HG03064 (cell line): ENCODE results near the gene BMP6.
"Not testable (repeated sequence)": the region's sequence is repeated elsewhere in the genome, so short reads cannot be mapped to it uniquely, and the experiment has no call there.

Experiments used
- ATAC-seq: cut with Tn5 transposase; IDR thresholded peaks from one replicate; pipeline ENCODE4 v1.9.1; 2021; ENCODE audit warnings: low read depth; ENCODE audit not compliant: unreplicated experiment

The BMP6 gene

DNA sequence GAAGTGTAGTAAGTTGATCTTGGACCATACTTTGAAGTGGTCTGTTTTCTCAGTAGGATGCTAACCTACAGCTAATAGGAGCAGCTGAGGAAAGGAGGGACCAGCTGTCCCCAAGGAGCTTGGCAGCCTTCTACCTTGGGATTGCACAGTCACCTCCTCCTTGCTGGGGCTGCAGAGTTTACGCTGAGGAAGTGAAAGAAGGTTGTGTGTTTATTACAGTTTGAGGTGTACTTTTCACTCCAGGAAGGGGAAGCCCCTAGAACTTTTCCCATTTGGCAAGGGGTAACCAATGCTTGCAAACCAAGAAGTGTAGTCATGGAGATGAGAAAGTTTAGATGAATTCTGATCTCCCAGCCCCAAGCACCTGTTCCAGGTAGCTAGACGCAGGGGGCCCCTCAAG lies 58.8 kb downstream of the BMP6 start:
- ATAC-seq: no peak

DNA sequence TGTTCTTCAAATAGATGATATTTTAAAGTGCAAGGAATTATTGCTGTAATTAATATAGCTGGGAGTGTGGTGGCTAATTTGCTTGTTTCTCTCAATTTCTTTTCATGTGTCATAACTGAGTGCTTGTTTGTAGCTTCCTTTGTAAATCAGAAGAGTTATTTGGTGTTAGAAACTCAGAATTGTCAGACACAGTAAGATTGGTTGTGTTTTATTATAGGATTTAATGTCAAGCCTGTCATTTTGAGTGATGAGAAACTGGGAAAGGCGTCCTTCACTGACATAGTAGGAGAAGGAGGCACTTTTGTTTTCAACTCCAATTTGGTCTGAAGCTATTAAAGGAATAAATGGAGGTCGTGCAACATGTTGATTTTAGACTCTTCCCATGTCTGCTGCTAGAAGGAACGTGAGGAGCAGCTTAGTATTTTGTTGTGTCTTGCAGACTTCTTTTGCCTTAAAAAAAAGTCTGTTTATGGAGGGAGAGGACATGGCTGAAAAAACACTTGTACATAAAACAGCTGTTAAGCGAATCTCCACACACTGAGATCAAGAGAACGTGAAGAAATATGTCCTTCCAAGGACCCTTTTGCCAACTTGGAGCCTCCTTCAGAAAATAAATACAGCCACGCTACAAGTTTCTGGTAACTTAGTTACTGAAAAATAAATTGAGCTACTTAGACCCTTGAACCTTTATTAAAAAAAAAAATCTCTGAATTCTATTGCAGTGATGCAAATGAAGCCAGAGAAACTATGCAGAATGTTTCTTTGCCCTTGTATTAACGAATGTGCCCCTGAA lies 59.5 kb downstream of the BMP6 start:
- ATAC-seq: no peak

DNA sequence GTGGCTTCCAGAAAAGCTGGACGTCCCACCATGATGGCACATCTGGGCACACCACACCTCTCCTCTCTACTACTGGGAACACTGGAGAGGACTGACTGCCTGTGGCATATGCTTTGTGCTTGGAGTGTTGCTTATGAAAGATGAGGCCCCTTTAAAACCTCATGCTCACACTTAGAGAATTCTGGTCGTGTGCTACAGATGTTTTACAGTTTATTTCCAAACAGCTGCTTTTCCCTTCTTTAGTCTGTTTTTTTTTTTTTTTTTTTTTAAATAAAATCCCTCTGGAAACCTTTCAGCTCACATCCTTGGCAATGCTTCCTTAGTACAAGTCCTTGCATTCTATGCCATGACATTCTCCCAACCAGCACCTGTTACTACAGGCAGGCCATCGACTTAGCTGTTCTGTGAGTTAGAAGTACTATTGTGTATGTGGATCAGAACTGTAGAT lies 60.3 kb downstream of the BMP6 start:
- ATAC-seq: no peak

DNA sequence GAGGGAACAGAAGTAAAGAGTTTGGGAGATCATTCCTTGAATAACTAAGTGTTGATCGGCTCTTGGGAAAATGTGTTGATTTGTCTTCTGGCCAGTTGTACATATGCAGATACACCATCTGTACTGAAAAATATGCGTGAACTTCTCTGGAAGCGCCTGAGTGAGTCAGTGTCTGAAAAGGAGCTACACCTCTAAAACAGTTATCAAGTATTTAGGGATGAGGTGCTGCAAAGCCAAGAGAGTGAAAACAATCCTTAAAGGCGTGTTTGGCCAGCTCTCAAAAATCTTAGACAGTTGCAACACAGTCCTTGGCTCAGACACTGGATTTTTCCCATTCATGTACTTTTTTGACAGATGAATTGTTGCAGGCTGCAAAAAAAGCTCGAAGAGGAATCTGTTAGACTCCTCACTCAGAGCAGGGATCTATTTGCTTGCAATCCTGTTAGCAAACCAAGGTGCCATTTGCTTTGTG lies 61.3 kb downstream of the BMP6 start:
- ATAC-seq: no peak

DNA sequence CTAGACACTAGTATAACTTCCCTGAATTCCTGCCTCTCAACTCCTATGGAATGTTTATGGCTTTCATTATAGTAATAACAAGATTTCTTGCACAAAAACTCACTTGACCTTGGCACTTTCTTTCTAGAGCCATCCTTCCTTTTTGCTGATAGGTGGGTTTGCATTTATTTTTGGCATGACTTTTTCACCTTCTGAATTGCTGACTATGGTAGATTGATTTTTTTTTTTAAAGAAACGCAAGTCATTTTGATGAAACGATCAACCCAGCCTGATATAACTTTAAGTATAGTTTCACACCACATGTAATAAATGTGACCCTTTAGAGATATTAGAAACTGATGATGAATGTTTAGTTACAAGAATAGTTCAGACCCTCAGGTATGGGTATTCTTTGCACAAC lies 61.8 kb downstream of the BMP6 start:
- no peak for ATAC-seq

DNA sequence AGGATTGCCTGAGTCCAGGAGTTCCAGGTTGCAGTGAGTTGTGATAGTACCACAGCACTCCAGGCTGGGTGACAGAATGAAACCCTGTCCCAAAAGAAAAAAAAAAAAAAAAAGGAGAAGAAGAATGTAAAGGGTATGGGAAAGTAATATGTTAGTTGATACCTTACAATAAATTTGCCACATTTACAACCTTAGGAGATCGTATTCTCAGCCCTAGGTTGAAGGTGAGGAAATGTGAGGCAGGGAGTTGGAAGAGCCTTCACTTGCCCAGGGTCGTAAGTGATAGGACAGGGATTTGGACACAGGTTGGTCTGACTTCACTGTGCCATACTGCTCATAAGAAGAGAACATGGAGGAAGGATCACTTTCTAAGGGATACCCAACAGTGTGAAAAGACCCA lies 68.6 kb downstream of the BMP6 start:
- ATAC-seq: no peak

DNA sequence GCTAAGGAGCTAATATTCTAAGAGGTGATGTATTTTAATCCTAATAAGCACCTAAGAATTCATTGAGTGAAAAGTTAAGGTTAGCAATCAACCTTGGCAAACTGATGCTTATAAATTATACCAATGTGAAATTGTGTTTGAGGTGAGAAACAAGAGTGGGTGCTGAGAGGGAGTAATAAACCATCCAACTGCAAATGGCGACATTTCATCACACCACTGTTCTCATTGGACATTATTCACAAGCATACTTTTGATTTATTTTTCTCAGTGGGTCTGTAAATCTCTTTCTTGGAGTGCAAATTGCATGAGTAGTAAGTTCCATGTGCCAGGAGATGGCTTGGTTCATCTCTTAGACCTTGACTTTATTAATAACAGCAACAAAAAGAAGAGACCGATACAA lies 71.5 kb downstream of the BMP6 start:
- no peak for ATAC-seq

DNA sequence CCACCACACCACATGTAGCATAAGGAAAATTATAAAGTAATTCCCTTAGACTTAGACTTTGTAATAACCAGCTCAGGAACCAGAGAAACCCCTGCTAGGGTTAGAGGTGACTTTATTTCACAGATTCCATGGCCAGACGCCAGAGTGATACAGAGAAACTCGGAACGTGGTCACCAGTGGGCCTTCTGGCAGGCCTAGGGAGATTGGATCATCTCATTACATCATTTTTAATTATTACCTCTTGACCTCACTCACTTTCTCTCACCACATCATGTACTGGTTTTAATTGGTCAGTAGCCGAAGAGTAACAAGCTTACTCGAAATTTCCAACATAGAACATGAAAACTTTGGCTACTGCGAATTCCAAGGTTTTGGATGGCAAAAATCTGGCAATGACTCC lies 72.9 kb downstream of the BMP6 start:
- ATAC-seq: no peak

DNA sequence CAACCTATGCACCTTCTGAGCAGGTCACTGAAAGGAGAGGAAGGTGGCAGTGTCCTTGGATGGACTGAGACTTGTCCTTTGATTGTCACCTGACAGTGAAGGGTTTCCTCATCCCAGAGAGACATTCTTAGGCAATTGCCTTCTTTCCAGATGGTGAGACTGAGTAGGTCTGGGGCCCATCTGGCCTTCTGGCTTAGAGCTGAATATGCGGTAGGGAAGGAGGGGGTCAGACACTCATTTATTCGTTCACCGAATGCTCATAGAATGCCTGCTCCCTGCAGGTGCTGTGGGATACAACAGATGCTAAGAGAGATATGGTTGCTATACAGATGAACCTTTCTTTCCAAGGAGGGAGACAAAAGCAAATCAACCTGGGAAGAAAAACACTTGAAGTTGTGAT lies 76.8 kb downstream of the BMP6 start:
- ATAC-seq: no peak

DNA sequence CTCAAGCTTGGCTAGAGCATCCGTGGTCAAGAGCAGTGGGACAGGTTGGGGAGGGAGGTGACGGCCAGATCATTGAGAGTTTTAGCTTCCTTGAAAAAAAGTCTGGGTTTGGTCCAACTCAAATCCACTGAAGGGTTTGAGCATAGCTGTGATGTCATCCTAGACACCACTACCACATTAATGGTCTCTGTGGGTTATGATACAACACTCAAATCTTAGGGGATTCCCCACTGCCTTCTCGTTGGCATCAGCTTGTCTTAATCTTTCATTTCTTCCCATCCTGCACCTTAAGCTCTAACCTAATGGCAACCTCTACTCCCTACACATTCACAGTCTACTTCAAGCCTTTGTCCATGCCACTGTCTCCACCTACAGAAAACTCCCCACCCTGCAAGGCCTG lies 77.3 kb downstream of the BMP6 start:
- ATAC-seq: no peak

DNA sequence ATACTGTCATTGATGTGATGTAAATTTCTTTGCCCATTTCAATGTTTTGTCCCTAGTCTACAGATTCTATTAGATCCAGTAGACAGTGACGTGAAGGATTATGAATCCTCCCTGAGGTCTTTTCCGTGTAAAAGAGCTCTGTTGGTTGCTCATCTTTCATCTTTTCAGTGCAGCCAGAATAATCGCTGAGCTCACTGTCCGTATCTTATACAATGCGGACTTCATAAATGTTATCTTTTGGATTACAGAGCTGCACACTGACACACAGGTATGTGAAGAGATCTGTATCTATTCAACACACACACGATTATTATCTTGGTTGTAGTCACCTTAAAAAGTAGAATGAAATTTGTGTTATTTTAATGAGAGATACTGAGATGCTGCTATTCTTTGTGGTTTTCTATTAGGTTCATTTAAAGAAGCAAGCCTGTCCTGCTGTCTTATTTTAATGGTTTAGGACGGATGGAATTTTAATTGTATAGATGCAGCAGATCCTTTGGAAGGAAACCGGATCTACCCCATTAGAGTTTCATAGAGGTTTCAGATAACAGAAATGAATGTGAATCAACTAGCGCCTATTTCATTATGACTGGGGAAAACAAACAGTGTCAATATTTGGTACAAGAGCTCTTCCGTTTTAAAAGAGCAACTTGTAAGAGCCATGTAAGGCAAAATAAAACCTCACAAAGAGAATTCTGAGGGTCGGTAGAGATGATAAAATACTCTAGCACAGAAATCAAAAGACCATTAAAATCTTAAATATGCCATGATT lies 79.4 kb downstream of the BMP6 start:
- ATAC-seq: no peak

DNA sequence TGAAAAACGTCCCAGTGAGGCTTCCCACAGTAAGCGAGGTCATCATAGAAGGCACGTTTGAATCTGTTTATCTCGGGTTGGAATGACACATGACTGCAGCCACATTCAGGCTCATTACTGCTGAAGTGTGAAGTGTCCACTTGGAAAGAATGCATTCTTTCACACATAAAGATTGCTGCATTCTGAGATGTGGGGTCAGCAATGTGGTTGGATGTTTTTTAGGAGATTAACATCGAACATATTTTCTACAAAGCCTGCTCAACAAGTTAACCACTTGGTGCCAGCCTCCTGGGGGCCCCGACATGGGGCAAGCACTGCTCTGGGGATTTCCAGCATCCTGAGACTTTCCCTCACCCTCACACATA lies 79.9 kb downstream of the BMP6 start:
- no peak for ATAC-seq

DNA sequence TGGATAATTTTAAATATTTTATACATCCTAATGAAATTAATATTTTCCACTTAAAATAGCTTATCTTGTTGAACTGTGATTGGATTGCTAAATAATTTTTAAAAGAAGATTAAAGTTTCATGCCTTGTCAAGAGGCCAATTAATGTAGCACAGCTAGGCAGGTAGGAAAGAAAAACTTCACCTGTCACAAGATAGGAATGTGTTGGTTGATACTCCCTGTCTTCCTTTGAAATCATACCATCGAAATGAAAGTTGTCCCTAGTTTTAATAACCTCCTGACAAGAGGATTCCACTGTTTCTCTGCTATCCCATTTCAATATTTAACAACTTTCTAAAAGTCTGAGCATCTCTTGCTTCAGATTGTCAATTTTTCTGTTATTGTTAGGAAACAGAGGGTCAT lies 80.8 kb downstream of the BMP6 start:
- ATAC-seq: no peak

DNA sequence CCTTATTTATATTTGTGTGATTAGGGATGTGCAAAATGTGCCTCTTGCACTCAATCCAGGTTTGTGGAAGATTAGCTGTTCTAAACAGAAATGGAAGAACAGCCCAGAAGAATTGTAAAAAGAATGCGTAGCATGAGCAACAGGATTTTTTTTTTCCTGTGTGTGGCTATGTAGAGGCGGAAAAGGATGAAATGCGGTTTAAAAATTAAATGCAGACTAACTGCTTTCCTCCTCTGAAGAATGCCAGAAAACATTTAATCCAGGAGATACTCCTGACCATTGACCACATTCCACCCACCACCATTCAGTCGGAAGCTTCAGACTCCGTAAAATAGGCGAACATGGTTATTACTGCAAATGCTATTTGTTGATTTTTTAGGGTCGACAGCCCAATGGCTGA lies 83.4 kb downstream of the BMP6 start:
- ATAC-seq: no peak

DNA sequence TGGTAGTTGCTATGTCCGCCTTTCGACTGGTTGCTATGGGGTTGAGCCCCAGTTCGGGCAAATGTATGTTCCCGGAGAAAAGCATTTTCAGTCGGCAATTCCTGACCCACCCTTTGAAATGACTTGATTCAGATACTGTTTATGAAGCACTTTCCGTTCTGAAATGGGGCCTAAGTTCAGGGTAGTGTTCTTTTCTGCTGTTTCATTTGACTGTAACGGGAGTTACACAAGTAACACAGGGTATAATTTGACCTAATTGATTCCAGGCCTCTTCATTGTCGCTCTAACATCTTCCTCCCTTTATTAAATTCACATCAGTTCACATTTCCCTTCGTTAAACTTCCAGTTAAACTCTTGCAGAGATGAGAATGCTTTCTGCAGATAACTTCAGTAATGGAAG lies 85.5 kb downstream of the BMP6 start:
- ATAC-seq: no peak

DNA sequence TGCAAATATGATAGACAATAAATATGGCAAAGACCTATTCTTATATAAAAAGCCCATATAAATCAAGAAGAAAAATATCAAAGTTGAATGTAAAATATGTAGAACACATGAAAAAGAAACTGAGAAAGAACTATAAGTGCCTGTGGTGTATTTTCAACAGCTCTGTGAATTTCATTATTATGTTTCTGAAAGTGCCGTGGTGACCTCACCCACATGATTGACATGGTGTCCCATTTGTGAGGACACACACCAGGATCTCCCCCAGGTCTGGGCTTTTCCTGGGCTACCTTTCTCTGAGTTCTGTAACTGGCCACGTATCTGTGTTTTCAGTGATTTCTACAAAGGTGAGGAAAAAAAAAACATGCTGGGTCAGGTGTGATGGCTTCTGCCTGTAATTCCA lies 86.7 kb downstream of the BMP6 start:
- no peak for ATAC-seq

DNA sequence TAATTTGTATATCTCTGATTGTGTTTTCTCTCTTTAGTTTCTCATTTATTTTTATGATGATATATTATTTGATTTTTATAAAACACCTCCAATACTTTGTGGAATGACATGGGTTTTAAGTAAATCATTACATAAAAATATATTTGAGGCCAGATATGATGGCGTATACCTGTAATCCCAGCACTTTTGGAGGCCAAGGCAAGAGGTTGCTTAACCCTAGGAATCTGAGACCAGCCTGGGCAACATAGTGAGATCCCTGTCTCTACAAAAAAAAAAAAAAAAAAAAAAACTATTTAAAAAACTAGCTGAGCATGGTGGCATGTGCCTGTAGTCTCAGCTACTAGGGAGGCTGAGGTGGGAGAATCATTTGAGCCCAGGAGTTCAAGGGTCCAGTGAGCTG lies 87.3 kb downstream of the BMP6 start:
- ATAC-seq: no peak

DNA sequence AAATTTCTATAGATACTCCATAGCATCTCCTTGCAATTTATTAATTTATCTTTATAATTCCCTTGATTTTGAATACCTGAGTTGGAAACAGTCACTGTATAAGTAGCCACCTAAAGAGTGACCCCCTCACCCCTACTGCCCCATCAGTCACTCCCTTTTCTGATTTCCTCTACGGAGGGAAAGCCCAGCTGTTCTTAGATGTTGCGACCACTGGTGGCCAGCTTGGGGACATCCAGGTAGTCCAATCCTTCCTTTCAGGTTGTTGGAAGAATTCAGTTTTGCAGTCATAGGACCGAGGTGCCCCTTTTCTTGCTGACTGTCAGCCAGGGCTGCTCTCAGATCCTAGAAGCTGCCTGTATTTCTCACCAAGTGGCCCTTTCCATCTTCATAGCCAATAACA lies 87.8 kb downstream of the BMP6 start:
- ATAC-seq: no peak

DNA sequence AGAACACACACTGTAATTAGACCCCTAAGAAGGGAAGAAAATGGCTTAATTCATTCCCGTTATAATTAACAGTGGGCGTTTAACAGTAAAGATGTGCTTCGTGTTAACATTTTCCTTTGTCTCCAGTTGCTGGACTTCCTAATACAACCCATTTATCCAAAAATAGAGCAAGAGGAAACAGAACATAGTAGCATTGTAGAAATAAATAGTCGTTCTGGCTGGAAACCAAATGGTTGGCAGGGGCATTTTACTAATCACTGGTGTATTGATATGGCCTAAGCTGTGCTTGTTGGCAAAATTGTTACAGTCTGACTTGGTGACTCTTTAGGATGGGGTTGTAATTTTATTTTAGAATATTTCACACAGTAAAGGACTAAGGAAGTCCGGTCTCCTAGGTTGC lies 89.8 kb downstream of the BMP6 start:
- ATAC-seq: no peak

DNA sequence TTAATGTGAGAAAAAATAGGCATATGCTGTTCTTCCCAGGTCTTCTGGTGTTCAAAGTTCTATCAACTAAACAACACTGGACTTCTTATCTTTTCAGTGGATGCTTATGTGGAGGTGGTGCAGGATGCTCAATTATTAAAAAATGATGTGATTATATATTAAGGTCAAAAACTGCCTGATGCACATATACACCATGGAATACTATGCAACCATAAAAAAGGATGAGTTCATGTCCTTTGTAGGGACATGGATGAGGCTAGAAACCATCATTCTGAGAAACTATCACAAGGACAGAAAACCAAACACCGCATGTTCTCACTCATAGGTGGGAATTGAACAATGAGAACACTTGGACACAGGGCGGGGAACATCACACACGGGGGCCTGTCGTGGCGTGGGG lies 91.3 kb downstream of the BMP6 start:
- not testable (repeated sequence) for ATAC-seq

DNA sequence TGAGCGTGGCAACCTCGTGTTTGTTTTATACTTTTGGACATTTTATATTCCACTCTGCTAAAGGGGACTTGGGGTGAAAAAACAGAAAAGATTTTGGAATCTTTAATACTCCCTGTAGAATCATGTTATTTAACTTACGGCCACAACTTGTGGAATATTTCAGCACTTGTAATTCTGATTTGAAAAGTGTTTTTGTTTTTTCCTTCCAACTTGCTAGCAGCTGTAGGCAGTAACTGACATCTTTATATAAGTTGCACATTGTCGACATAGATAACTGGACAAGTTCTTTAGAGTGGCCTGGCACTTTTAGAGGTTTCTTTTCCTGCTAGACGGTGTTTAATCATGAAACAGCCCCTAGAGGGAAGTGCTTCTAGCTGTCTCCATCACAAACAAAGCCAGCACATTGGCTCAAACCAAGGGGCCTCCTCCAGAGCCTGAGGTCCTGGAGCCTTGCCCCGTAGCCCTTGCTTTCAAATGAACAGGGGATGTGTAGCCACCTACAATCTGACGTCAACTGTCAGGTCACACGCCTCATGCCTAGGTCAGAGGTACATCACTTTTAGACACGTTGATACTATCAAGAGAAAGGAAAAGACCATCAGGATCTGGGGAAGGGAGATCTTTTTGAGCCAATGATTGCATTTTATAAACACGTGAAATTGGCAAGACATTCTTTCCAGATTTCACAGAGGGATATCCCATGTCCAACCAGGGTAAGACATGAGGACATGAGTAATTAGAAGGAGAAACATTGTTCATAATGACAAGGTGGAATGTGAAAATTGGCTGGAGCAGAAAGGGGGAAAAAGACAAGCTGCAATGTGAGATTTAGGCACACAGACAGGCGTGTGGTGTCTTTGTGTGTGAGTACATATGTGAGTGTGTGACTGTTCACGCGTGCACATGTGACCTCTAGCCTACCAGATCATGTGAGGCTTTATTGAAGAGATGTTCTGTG lies 92.6 kb downstream of the BMP6 start:
- ATAC-seq: no peak
